B cell (primary cell): ENCODE data around the gene UGT1A6. TPM values are rescaled to one million over a fixed set of nuclear protein-coding genes. Genes with fewer than 3 reads are reported as not detected.

Experiments
- ATAC-seq: fragments of 200-7000 bp; cut with Tn5 transposase; one replicate; pipeline ENCODE4 v1.10.0; 2021; ENCODE audit warnings: low read depth, mild to moderate bottlenecking, moderate number of reproducible peaks, moderate library complexity
- CTCF ChIA-PET: fragments of 350-600 bp; sonication (Branson Sonifier 250); formaldehyde crosslinking; loops from one replicate; lab custom pipeline; 2021; ENCODE audit warnings: antibody characterized with exemption, inconsistent platforms; lab: Charles Lee
- POLR2A ChIA-PET: fragments of 350-600 bp; sonication (Branson Sonifier 250); formaldehyde crosslinking; loops from one replicate; lab custom pipeline; 2021; ENCODE audit warnings: antibody characterized with exemption; lab: Charles Lee
- DNase-seq: peaks from one replicate; pipeline ENCODE4 v3.0.0; 2013
- H2AFZ ChIP-seq: 2 replicates; pipeline ENCODE4 v1.6.1; 2012; ENCODE audit warnings: mild to moderate bottlenecking, low read depth, low read length; ENCODE audit not compliant: insufficient read depth, poor library complexity, severe bottlenecking
- H3K27ac ChIP-seq, 2 donors: 1 replicate in 1 of 2; 2 replicates in 1 of 2; pipeline ENCODE4 v1.5.1; 2012 to 2013; ENCODE audit warnings: low read length in 2 of 2, mild to moderate bottlenecking in 2 of 2, moderate library complexity in 1 of 2
- H3K27me3 ChIP-seq, 4 experiments: fragments of 200-600 bp in 1 of 4; sonication (generic) in 1 of 4; replicated peaks in 1 of 4; 1 replicate in 2 of 4; 2 replicates in 2 of 4; pipeline versions ENCODE4 v1.6.1 to v1.7.0; 2013 to 2016; ENCODE audit warnings: low read length in 3 of 4, mild to moderate bottlenecking in 2 of 4, mixed read lengths in 1 of 4, moderate library complexity in 1 of 4; ENCODE audit not compliant: insufficient read depth in 4 of 4, control insufficient read depth in 3 of 4; ENCODE audit errors: control extremely low read depth in 1 of 4
- H3K36me3 ChIP-seq, 2 experiments: replicated peaks in 1 of 2; 1 replicate in 1 of 2; 2 replicates in 1 of 2; pipeline versions ENCODE4 v1.6.1 to v1.7.1; 2013; ENCODE audit warnings: low read length in 1 of 2; ENCODE audit not compliant: insufficient read depth in 2 of 2, control insufficient read depth in 1 of 2; ENCODE audit errors: control extremely low read depth in 1 of 2, extremely low read depth in 1 of 2
- H3K4me1 ChIP-seq, 2 donors: fragments of 200-600 bp in 1 of 2; sonication (generic) in 1 of 2; 1 replicate in 1 of 2; 2 replicates in 1 of 2; pipeline versions ENCODE4 v1.5.1 to v1.6.1; 2013 to 2017; ENCODE audit warnings: low read length in 2 of 2; ENCODE audit not compliant: control insufficient read depth in 2 of 2, insufficient read depth in 2 of 2
- H3K4me2 ChIP-seq: replicated peaks from 2 replicates; pipeline ENCODE3; 2012; ENCODE audit warnings: mild to moderate bottlenecking, low read depth, low read length; ENCODE audit not compliant: poor library complexity, severe bottlenecking
- H3K4me3 ChIP-seq, 5 experiments: fragments of 200-600 bp in 1 of 5; sonication (generic) in 1 of 5; 1 replicate in 3 of 5; 2 replicates in 2 of 5; pipeline versions ENCODE4 v1.5.1 to v1.7.0; 2011 to 2016; ENCODE audit warnings: low read length in 4 of 5, mild to moderate bottlenecking in 4 of 5, low read depth in 2 of 5, control low read depth in 1 of 5, moderate library complexity in 1 of 5; ENCODE audit not compliant: insufficient read depth in 1 of 5; ENCODE audit errors: control extremely low read depth in 1 of 5, extremely low read depth in 1 of 5
- H3K79me2 ChIP-seq: fragments of 200-600 bp; sonication (generic); one replicate; pipeline ENCODE4 v1.6.0; 2016; ENCODE audit warnings: low read length; ENCODE audit not compliant: control insufficient read depth, insufficient read depth
- H3K9ac ChIP-seq: fragments of 200-600 bp; sonication (generic); 2 replicates; pipeline ENCODE4 v1.6.1; 2017; ENCODE audit warnings: mild to moderate bottlenecking, low read length, moderate library complexity
- H3K9me3 ChIP-seq, 3 donors: one replicate each; pipeline versions ENCODE4 v1.6.1 to v1.7.1; 2013; ENCODE audit warnings: low read length in 2 of 3; ENCODE audit not compliant: control insufficient read depth in 2 of 3, insufficient read depth in 1 of 3; ENCODE audit errors: control extremely low read depth in 1 of 3
- H4K20me1 ChIP-seq: 2 replicates; pipeline ENCODE4 v1.6.0; 2012; ENCODE audit warnings: mild to moderate bottlenecking, low read length; ENCODE audit not compliant: insufficient read depth, control insufficient read depth, poor library complexity, severe bottlenecking
- H3K27ac Mint-ChIP-seq: one replicate; pipeline ENCODE4 v1.8.0; 2021; ENCODE audit warnings: mixed read lengths
- H3K27me3 Mint-ChIP-seq: one replicate; pipeline ENCODE4 v1.8.0; 2021; ENCODE audit warnings: mixed read lengths
- H3K4me1 Mint-ChIP-seq: one replicate; pipeline ENCODE4 v1.8.0; 2021; ENCODE audit warnings: mixed read lengths
- H3K4me3 Mint-ChIP-seq: one replicate; pipeline ENCODE4 v1.8.0; 2021; ENCODE audit warnings: mixed read lengths
- H3K9me3 Mint-ChIP-seq: one replicate; pipeline ENCODE4 v1.8.0; 2022; ENCODE audit warnings: mixed read lengths; ENCODE audit not compliant: insufficient read depth
- CTCF ChIP-seq: fragments of 200-600 bp; IDR thresholded peaks from one replicate; pipeline ENCODE4 v1.8.0; 2022; ENCODE audit warnings: antibody characterized with exemption, mild to moderate bottlenecking
- EZH2 ChIP-seq: IDR thresholded peaks from 2 replicates; pipeline ENCODE4 v1.6.1; 2012; ENCODE audit warnings: borderline replicate concordance, low read depth, mild to moderate bottlenecking, moderate library complexity, low read length; ENCODE audit not compliant: insufficient read depth, poor library complexity, severe bottlenecking
- WGBS: methylation state at CpG from one replicate; pipeline ENCODE4 v1.1.5; 2013; ENCODE audit warnings: missing lambda C conversion rate; ENCODE audit not compliant: insufficient coverage; 5-methylcytosine and 5-hydroxymethylcytosine counted together
- intact Hi-C: fragments of 100-400 bp; cut with micrococcal nuclease; formaldehyde crosslinking; loops from one replicate; pipeline ENCODE4 v1.10.0; 2022
- polyA plus RNA-seq: library from polyadenylated mRNA; depleted of rRNA; stranded (reverse); fragments of >200 nt; gene quantifications from 2 replicates; pipeline ENCODE4 v1.2.3, GENCODE V29; 2012
- total RNA-seq, 2 donors: library from RNA; stranded (reverse); fragments of 120-200 nt in 1 of 2; gene quantifications; 1 replicate in 1 of 2; 2 replicates in 1 of 2; pipeline versions ENCODE4 v1.2.3 to v1.2.4, GENCODE V29; 2013 to 2022

UGT1A6 gene
- total and polyA plus RNA-seq, 2 donors (not counting 1 experiment from before 2014, with no cell fraction given) = not detected

- CTCF ChIA-PET = interaction anchor here (1.4 kb wide), 1 partner anchor 9 kb away, joined by 3 read pairs; no protein-coding TSS in a partner anchor
- Histone ChIP-seq H2AFZ (no peak overlapping the region), H3K36me3 (no peaks in the 10 kb centered on the region)
Observed at GRCh38 chr2:233699424-233700027, 6.8 kb downstream of the UGT1A6 start.

More at GRCh38 chr2:233699424-233700027, 6.8 kb downstream of the UGT1A6 start:
- intact Hi-C loops = no loop called here
- no peak for DNase-seq
- no peaks in the 10 kb centered on the region for H3K9me3 Mint-ChIP-seq
- no peak overlapping the region for H3K4me3 ChIP-seq
- no peaks in the 10 kb centered on the region for H4K20me1 ChIP-seq
- H3K27ac ChIP-seq = no peak overlapping the region
- H3K9ac ChIP-seq = no peak overlapping the region
- no peaks in the 10 kb centered on the region for H3K27me3 ChIP-seq
- no peak overlapping the region for H3K4me2 ChIP-seq
- no peaks in the 10 kb centered on the region for H3K79me2 ChIP-seq
- H3K9me3 ChIP-seq = peaks cover 0 to 5% (median 0%) of the 10 kb centered on the region in 3 donors
- no CpG with 5 or more reads among the region's 8 CpGs for WGBS
- H3K4me1 ChIP-seq = no peaks in the 10 kb centered on the region
- no peaks in the 10 kb centered on the region for H3K4me1 Mint-ChIP-seq
- H3K27ac Mint-ChIP-seq = no peak overlapping the region
- no peak for ATAC-seq
- TF ChIP-seq CTCF (no peak), EZH2 (no peak)
- H3K27me3 Mint-ChIP-seq = peaks cover 11% of the 10 kb centered on the region
- POLR2A ChIA-PET = no interaction called here
- no peak overlapping the region for H3K4me3 Mint-ChIP-seq
